Neuronal stem cell (in vitro differentiated cells): ENCODE results near the gene MT1A.

Experiments
- DNase-seq: peaks from one replicate; pipeline ENCODE4 v3.0.0-alpha.2; 2013; ENCODE audit warnings: low spot score
- H2AFZ ChIP-seq: one replicate; pipeline ENCODE4 v1.6.1; 2013; ENCODE audit warnings: mild to moderate bottlenecking, low read length, inconsistent platforms
- H2AK5ac ChIP-seq: 2 replicates; pipeline ENCODE4 v1.6.1; 2013; ENCODE audit warnings: low read depth, mild to moderate bottlenecking, inconsistent platforms, low read length, moderate library complexity, mixed read lengths
- H2BK120ac ChIP-seq: 2 replicates; pipeline ENCODE4 v1.6.1; 2013; ENCODE audit warnings: low read depth, mild to moderate bottlenecking, inconsistent platforms, low read length, moderate library complexity, mixed read lengths
- H2BK12ac ChIP-seq: one replicate; pipeline ENCODE4 v1.6.1; 2013; ENCODE audit warnings: low read length, inconsistent platforms
- H2BK15ac ChIP-seq: 2 replicates; pipeline ENCODE4 v1.6.1; 2013; ENCODE audit warnings: mild to moderate bottlenecking, low read length, inconsistent platforms, mixed read lengths
- H2BK5ac ChIP-seq: one replicate; pipeline ENCODE4 v1.6.1; 2013; ENCODE audit warnings: inconsistent platforms, mild to moderate bottlenecking, low read length, moderate library complexity
- H3K14ac ChIP-seq: one replicate; pipeline ENCODE4 v1.6.1; 2013; ENCODE audit warnings: low read length, inconsistent platforms
- H3K18ac ChIP-seq: 2 replicates; pipeline ENCODE4 v1.6.1; 2013; ENCODE audit warnings: low read length, inconsistent platforms
- H3K23ac ChIP-seq: 2 replicates; pipeline ENCODE4 v1.6.1; 2013; ENCODE audit warnings: low read depth, mild to moderate bottlenecking, mixed read lengths, low read length, inconsistent platforms; ENCODE audit not compliant: poor library complexity
- H3K27ac ChIP-seq: replicated peaks from 3 replicates; pipeline ENCODE4 v1.5.1; 2013; ENCODE audit warnings: low read length, inconsistent platforms
- H3K27me3 ChIP-seq, 3 experiments: 2 replicates each; pipeline ENCODE4 v1.6.1; 2013; ENCODE audit warnings: low read length in 3 of 3, mild to moderate bottlenecking in 2 of 3, inconsistent platforms in 1 of 3, low read depth in 1 of 3, mixed read lengths in 1 of 3, moderate library complexity in 1 of 3; ENCODE audit not compliant: control insufficient read depth in 3 of 3, insufficient read depth in 3 of 3
- H3K36me3 ChIP-seq, 2 donors: replicated peaks in 1 of 2; 2 replicates each; pipeline ENCODE4 v1.6.1; 2013; ENCODE audit warnings: low read length in 2 of 2; ENCODE audit not compliant: control insufficient read depth in 2 of 2, insufficient read depth in 2 of 2
- H3K4ac ChIP-seq: 2 replicates; pipeline ENCODE4 v1.6.1; 2013; ENCODE audit warnings: inconsistent platforms, mild to moderate bottlenecking, low read length, moderate library complexity
- H3K4me1 ChIP-seq, 2 donors: 1 replicate in 1 of 2; 2 replicates in 1 of 2; pipeline ENCODE4 v1.6.1; 2013; ENCODE audit warnings: low read length in 2 of 2, low read depth in 1 of 2; ENCODE audit not compliant: control insufficient read depth in 2 of 2, insufficient read depth in 1 of 2
- H3K4me2 ChIP-seq: one replicate; pipeline ENCODE4 v1.6.1; 2013; ENCODE audit warnings: mild to moderate bottlenecking, low read length, inconsistent platforms; ENCODE audit not compliant: insufficient read depth, poor library complexity, severe bottlenecking
- H3K4me3 ChIP-seq, 2 donors: 2 replicates each; pipeline ENCODE4 v1.5.1; 2013; ENCODE audit warnings: low read length in 2 of 2, mild to moderate bottlenecking in 2 of 2, inconsistent platforms in 1 of 2, moderate library complexity in 1 of 2
- H3K79me1 ChIP-seq: one replicate; pipeline ENCODE4 v1.6.1; 2013; ENCODE audit warnings: low read depth, mild to moderate bottlenecking, inconsistent platforms, low read length, moderate library complexity
- H3K9ac ChIP-seq: one replicate; pipeline ENCODE4 v1.6.1; 2013; ENCODE audit warnings: mild to moderate bottlenecking, low read depth, low read length, inconsistent platforms; ENCODE audit not compliant: poor library complexity
- H3K9me3 ChIP-seq, 2 donors: replicated peaks in 1 of 2; 2 replicates each; pipeline versions ENCODE3 to v1.6.1; 2013; ENCODE audit warnings: low read length in 2 of 2, mild to moderate bottlenecking in 2 of 2, inconsistent platforms in 1 of 2, low read depth in 1 of 2, mixed read lengths in 1 of 2, moderate library complexity in 1 of 2; ENCODE audit not compliant: control insufficient read depth in 2 of 2, insufficient read depth in 1 of 2
- H4K8ac ChIP-seq: one replicate; pipeline ENCODE4 v1.6.1; 2013; ENCODE audit warnings: low read depth, mild to moderate bottlenecking, inconsistent platforms, low read length, moderate library complexity
- H4K91ac ChIP-seq: one replicate; pipeline ENCODE4 v1.6.1; 2013; ENCODE audit warnings: low read length, low read depth, mild to moderate bottlenecking, inconsistent platforms; ENCODE audit not compliant: poor library complexity
- WGBS, 2 donors: extraction: QIAGEN DNeasy Blood & Tissue Kit; methylation state at CpG; one replicate each; pipeline ENCODE4 v1.1.7; 2013; ENCODE audit warnings: missing lambda C conversion rate in 2 of 2, mixed read lengths in 1 of 2; ENCODE audit not compliant: insufficient read length in 2 of 2, insufficient replicate concordance in 1 of 2; ENCODE audit errors: extremely low coverage in 2 of 2; 5-methylcytosine and 5-hydroxymethylcytosine counted together

The MT1A gene

DNA sequence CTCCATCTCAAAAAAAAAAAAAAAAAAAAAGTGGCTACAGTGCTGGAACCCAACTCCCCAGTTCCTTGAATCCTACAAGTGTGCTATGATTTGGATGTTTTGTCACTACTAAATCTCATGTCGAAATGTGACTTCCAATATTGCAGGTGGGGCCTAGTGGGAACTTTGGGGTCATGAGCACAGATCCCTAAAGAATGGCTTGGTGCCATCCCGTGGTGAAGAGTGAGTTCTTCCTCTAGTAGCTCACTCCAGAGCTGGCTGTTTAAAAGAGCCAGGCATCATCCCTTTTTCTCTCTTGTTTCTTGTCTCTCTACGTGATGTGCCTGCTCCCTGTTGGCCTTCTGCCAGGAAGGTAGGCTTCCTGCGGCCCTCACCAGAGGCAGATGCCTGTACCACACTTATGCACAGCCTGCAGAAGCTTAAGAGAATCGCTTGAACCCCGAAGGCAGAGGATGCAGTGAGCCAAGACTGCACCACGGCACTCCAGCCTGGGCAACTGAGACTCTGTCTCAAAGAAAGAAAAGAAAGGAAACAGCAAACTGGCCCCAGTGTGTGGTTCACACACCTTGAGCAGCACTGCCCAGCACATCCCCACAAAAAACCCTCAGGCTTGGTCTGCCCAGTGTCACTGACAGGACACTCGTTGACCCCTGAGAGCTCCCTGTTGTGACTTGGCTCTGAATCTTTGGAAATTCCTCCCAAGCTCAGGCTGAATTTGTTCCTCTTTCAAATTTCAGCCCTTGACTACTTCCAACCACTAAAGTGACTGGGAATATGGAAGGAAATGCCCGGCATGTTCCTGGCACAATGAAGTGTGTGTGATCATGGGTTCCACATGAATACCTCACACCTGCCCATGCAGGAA, 9.7 kb upstream of the MT1A start:
- H3K4me2 ChIP-seq, result no peak overlapping the region
- H3K79me1 ChIP-seq, result no peaks in the 10 kb centered on the region
- no peak overlapping the region for H2AFZ ChIP-seq
- H3K4me1 ChIP-seq, result peaks cover 4 to 6% of the 10 kb centered on the region in 2 donors
- no peak overlapping the region for H3K18ac ChIP-seq
- H3K36me3 ChIP-seq, result no peaks in the 10 kb centered on the region
- WGBS, 2 donors, result no CpG with 5 or more reads among the region's 9 CpGs
- H4K91ac ChIP-seq, result no peak overlapping the region
- no peak overlapping the region for H3K23ac ChIP-seq
- peaks cover 46 to 95% (median 91%) of the 10 kb centered on the region in 3 experiments for H3K27me3 ChIP-seq
- H2AK5ac ChIP-seq, result no peak overlapping the region
- H3K4ac ChIP-seq, result no peak overlapping the region
- H3K27ac ChIP-seq, result no peak overlapping the region
- no peak overlapping the region for H3K4me3 ChIP-seq
- no peak overlapping the region for H3K9ac ChIP-seq
- H2BK12ac ChIP-seq, result no peak overlapping the region
- H4K8ac ChIP-seq, result no peak overlapping the region
- DNase-seq, result no peak
- H3K14ac ChIP-seq, result no peak overlapping the region
- H2BK120ac ChIP-seq, result no peak overlapping the region
- no peak overlapping the region for H2BK15ac ChIP-seq
- no peaks in the 10 kb centered on the region for H3K9me3 ChIP-seq
- H2BK5ac ChIP-seq, result no peak overlapping the region

DNA sequence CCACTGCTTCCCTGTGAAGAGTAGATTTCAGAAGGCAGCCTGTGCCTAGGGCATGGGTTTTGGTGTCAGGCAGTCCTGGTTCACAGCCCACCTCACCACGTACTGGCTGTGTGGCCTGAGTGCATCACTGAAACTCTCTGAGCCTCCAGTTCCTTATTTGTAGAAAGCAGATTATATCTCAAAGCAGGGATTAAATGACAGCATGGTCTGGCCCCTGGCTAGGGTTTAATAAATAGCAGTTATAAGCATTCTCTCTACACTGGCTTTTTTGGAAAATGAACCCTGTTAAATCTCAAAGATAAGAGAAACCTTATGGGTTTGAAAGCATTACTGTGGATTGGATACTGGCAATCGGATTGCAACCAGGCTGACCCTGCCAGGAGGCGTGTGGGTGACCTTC, 8.9 kb upstream of the MT1A start:
- H3K4ac ChIP-seq, result no peak overlapping the region
- H3K4me3 ChIP-seq, result peak overlapping the region in 1 of 2 donors; percentile 58
- no peak overlapping the region for H4K8ac ChIP-seq
- H2BK5ac ChIP-seq, result no peak overlapping the region
- H3K36me3 ChIP-seq, result no peaks in the 10 kb centered on the region
- no peak overlapping the region for H2AFZ ChIP-seq
- H2AK5ac ChIP-seq, result no peak overlapping the region
- no peak overlapping the region for H3K27ac ChIP-seq
- H3K79me1 ChIP-seq, result no peaks in the 10 kb centered on the region
- H2BK15ac ChIP-seq, result no peak overlapping the region
- H3K4me2 ChIP-seq, result no peak overlapping the region
- no peak overlapping the region for H2BK12ac ChIP-seq
- H3K9ac ChIP-seq, result no peak overlapping the region
- no peak overlapping the region for H2BK120ac ChIP-seq
- no peak overlapping the region for H3K23ac ChIP-seq
- WGBS, 2 donors, result no CpG with 5 or more reads among the region's 3 CpGs
- no peak for DNase-seq
- peaks cover 50 to 95% (median 95%) of the 10 kb centered on the region in 3 experiments for H3K27me3 ChIP-seq
- H3K14ac ChIP-seq, result no peak overlapping the region
- no peak overlapping the region for H4K91ac ChIP-seq
- H3K9me3 ChIP-seq, result no peaks in the 10 kb centered on the region
- no peak overlapping the region for H3K18ac ChIP-seq
- peaks cover 4 to 6% of the 10 kb centered on the region in 2 donors for H3K4me1 ChIP-seq

DNA sequence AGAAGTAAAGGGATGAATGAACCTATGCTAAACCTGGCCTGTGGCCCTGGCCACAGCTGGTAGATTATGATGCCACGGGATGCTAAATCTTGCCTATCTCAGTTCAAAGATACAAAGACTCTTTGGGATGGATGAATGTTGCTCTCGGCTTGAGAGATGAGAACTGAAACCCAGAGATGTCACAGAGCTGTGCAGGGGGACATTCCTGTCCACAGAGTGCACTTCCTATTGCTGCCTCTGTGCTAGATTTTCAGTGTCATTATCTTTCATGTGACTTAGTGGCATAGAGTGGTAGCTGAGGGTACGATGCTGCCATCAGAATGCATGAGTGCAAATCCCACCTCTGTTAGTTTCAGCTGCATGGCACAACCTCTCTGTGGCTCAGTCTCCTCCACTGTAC, 8.3 kb upstream of the MT1A start:
- Histone ChIP-seq H4K8ac (no peak overlapping the region), H3K14ac (no peak overlapping the region), H4K91ac (no peak overlapping the region), H3K27me3 (peaks cover 50 to 95% (median 95%) of the 10 kb centered on the region in 3 experiments), H3K9me3 (no peaks in the 10 kb centered on the region), H2AK5ac (no peak overlapping the region), H3K4me3 (no peak overlapping the region), H2BK120ac (no peak overlapping the region), H3K18ac (no peak overlapping the region), H2BK15ac (no peak overlapping the region), H3K23ac (no peak overlapping the region), H2BK5ac (no peak overlapping the region), H2AFZ (no peak overlapping the region), H3K4me2 (no peak overlapping the region), H3K79me1 (no peaks in the 10 kb centered on the region), H3K4me1 (peaks cover 3 to 4% of the 10 kb centered on the region in 2 donors), H2BK12ac (no peak overlapping the region), H3K36me3 (no peaks in the 10 kb centered on the region), H3K27ac (no peak overlapping the region), H3K9ac (no peak overlapping the region), H3K4ac (no peak overlapping the region)
- WGBS, 2 donors, result no CpG with 5 or more reads among the region's 3 CpGs
- DNase-seq, result no peak

DNA sequence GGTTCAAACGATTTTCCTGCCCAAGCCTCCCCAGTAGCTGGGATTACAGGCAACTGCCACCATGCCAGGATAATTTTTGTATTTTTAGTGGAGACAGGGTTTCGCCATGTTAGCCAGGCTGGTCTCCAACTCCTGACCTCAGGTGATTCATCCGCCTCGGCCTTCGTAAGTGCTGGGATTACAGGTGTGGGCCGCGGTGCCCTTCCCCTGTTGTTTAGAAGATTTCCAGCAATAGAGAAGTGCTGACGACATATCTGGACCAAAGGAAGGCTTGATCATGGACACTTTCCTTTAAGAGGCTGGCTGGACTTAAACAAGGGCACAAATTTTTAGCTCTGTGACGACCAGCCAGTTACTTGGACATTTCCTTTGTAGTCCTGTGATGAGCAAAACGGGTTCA, 7.3 kb upstream of the MT1A start:
- no peak overlapping the region for H3K23ac ChIP-seq
- H3K9me3 ChIP-seq, result no peaks in the 10 kb centered on the region
- no CpG with 5 or more reads among the region's 10 CpGs for WGBS, 2 donors
- no peak overlapping the region for H4K91ac ChIP-seq
- H2BK12ac ChIP-seq, result no peak overlapping the region
- H3K4me2 ChIP-seq, result no peak overlapping the region
- no peaks in the 10 kb centered on the region for H3K4me1 ChIP-seq
- H4K8ac ChIP-seq, result no peak overlapping the region
- no peak overlapping the region for H2BK120ac ChIP-seq
- no peak overlapping the region for H3K14ac ChIP-seq
- peaks cover 52 to 95% (median 95%) of the 10 kb centered on the region in 3 experiments for H3K27me3 ChIP-seq
- no peak overlapping the region for H3K4me3 ChIP-seq
- no peak overlapping the region for H3K27ac ChIP-seq
- H3K9ac ChIP-seq, result no peak overlapping the region
- H3K18ac ChIP-seq, result no peak overlapping the region
- no peak overlapping the region for H2BK15ac ChIP-seq
- H3K36me3 ChIP-seq, result no peaks in the 10 kb centered on the region
- no peak overlapping the region for H2AK5ac ChIP-seq
- H3K4ac ChIP-seq, result no peak overlapping the region
- H3K79me1 ChIP-seq, result no peaks in the 10 kb centered on the region
- DNase-seq, result no peak
- no peak overlapping the region for H2BK5ac ChIP-seq
- no peak overlapping the region for H2AFZ ChIP-seq
